HepG2 (cell line): ENCODE results near the gene SP7. TPM values are rescaled to one million over a fixed set of nuclear protein-coding genes. Genes with fewer than 3 reads are reported as not detected.

Source experiments
- ATAD3A ChIP-seq: sonication (generic); formaldehyde crosslinking; IDR thresholded peaks from 2 replicates; pipeline ENCODE4 v1.4.0; 2020; ENCODE audit warnings: missing genetic modification reagents
- BORCS8-MEF2B ChIP-seq: sonication (generic); formaldehyde crosslinking; IDR thresholded peaks from 2 replicates; pipeline ENCODE4 v1.8.0; 2022; ENCODE audit warnings: mild to moderate bottlenecking, missing genetic modification reagents
- E2F2 ChIP-seq: sonication (generic); formaldehyde crosslinking; IDR thresholded peaks from 2 replicates; pipeline ENCODE4 v1.4.0; 2020; ENCODE audit warnings: missing genetic modification reagents, borderline replicate concordance
- ERF ChIP-seq: IDR thresholded peaks from 2 replicates; pipeline ENCODE4 v1.6.1; 2018; ENCODE audit warnings: missing biosample characterization, missing genetic modification reagents
- FOXK1 ChIP-seq: sonication (generic); formaldehyde crosslinking; IDR thresholded peaks from 2 replicates; pipeline ENCODE4 v1.4.0; 2020; ENCODE audit warnings: low read depth, missing genetic modification reagents, borderline replicate concordance
- GATAD2A ChIP-seq: IDR thresholded peaks from 2 replicates; pipeline ENCODE4 v1.6.1; 2016
- KLF6 ChIP-seq: IDR thresholded peaks from 2 replicates; pipeline ENCODE4 v1.8.0; 2016; ENCODE audit warnings: missing biosample characterization, missing genetic modification reagents
- MXD3 ChIP-seq: IDR thresholded peaks from 2 replicates; pipeline ENCODE4 v1.6.1; 2016; ENCODE audit warnings: mild to moderate bottlenecking, missing biosample characterization, missing genetic modification reagents
- NFKB2 ChIP-seq: sonication (generic); formaldehyde crosslinking; IDR thresholded peaks from 2 replicates; pipeline ENCODE4 v1.4.0; 2020; ENCODE audit warnings: missing genetic modification reagents, borderline replicate concordance
- PHF8 ChIP-seq: sonication (generic); formaldehyde crosslinking; IDR thresholded peaks from 2 replicates; pipeline ENCODE4 v1.5.0; 2020; ENCODE audit warnings: missing genetic modification reagents
- SMARCC2 ChIP-seq: fragments of 450-650 bp; IDR thresholded peaks from 2 replicates; pipeline ENCODE4 v1.6.1; 2017; ENCODE audit warnings: antibody characterized with exemption, mild to moderate bottlenecking
- YEATS4 ChIP-seq: sonication (generic); formaldehyde crosslinking; IDR thresholded peaks from 2 replicates; pipeline ENCODE4 v1.4.0; 2020; ENCODE audit warnings: missing genetic modification reagents, borderline replicate concordance
- ZNF142 ChIP-seq: sonication (generic); formaldehyde crosslinking; IDR thresholded peaks from 2 replicates; pipeline ENCODE4 v1.4.0; 2020; ENCODE audit warnings: missing genetic modification reagents
- ZNF224 ChIP-seq: sonication (generic); formaldehyde crosslinking; IDR thresholded peaks from 2 replicates; pipeline ENCODE4 v1.5.0; 2020; ENCODE audit warnings: mild to moderate bottlenecking, missing genetic modification reagents
- ZNF281 ChIP-seq: sonication (generic); formaldehyde crosslinking; IDR thresholded peaks from 2 replicates; pipeline ENCODE4 v1.4.0; 2020; ENCODE audit warnings: missing genetic modification reagents, borderline replicate concordance
- ZNF619 ChIP-seq: sonication (generic); formaldehyde crosslinking; IDR thresholded peaks from 2 replicates; pipeline ENCODE4 v1.4.0; 2020; ENCODE audit warnings: mild to moderate bottlenecking, missing genetic modification reagents
- ZNF639 ChIP-seq: conservative IDR thresholded peaks from 2 replicates; pipeline ENCODE4 v1.6.1; 2018; ENCODE audit warnings: missing genetic modification reagents
- ZNF761 ChIP-seq: sonication (generic); formaldehyde crosslinking; conservative IDR thresholded peaks from 2 replicates; pipeline ENCODE4 v1.4.0; 2020; ENCODE audit warnings: mild to moderate bottlenecking, missing genetic modification reagents
- polyA plus RNA-seq, 8 experiments: library from polyadenylated mRNA; depleted of rRNA in 3 of 8; stranded (reverse) in 7 of 8; unstranded in 1 of 8; fragments of >200 nt; fragmentation: Illumina TruSeq in 4 of 8; extraction: Trizol in 4 of 8; gene quantifications; 2 replicates each; pipeline versions ENCODE4 v1.2.1 to v1.2.3, GENCODE V29; 2011 to 2016; ENCODE audit warnings: low read depth in 4 of 8, missing spikeins in 1 of 8, mixed read lengths in 1 of 8; ENCODE audit not compliant: insufficient read depth in 1 of 8
- total RNA-seq, 5 experiments: library from RNA; depleted of rRNA; stranded (reverse); fragments of >200 nt; fragmentation: Illumina TruSeq; extraction: Trizol; gene quantifications; 2 replicates each; pipeline ENCODE4 v1.2.3, GENCODE V29; 2016; ENCODE audit warnings: low read depth in 1 of 5

SP7 gene
- total and polyA plus RNA-seq, 2 of the 13 experiments (the other 11 are each of a cell fraction or from before 2014, with no cell fraction given): not detected

GRCh38 chr12:53295070-53295890, 40.9 kb downstream of the SP7 start, which contains the start of gene PFDN5 (continued):
- TF ChIP-seq ZNF142 (CRISPR knock-in tag) (peak; percentile 70; the same call in 1 of the 2 replicates), YEATS4 (CRISPR knock-in tag) (peak; percentile 94), ATAD3A (CRISPR knock-in tag) (no peak), BORCS8-MEF2B (CRISPR knock-in tag) (peak; percentile 44; the same call in 1 of the 2 replicates), E2F2 (CRISPR knock-in tag) (no peak), FOXK1 (peak; percentile 60; the same call in 1 of the 2 replicates), PHF8 (CRISPR knock-in tag) (peak; percentile 91), ZNF639 (CRISPR knock-in tag) (peak; percentile 68; the same call in 1 of the 2 replicates), ZNF224 (CRISPR knock-in tag) (no peak), SMARCC2 (no peak), ERF (CRISPR knock-in tag) (peak; percentile 78), MXD3 (peak; percentile 67), NFKB2 (CRISPR knock-in tag) (peak; percentile 78; the same call in 1 of the 2 replicates), KLF6 (CRISPR knock-in tag) (peak; percentile 91), ZNF281 (peak; percentile 8; the same call in 1 of the 2 replicates), GATAD2A (CRISPR knock-in tag) (peak; percentile 56), ZNF761 (CRISPR knock-in tag) (peak; percentile 66; the same call in 1 of the 2 replicates), ZNF619 (0 out of 2 replicates have a peak, but pooled peaks have one; percentile 60)
